Measurements from ENCODE around the gene ARFGEF2.
"Not testable (repeated sequence)": the region's sequence is repeated elsewhere in the genome, so short reads cannot be mapped to it uniquely, and the experiment has no call there.

Gene ARFGEF2

DNA sequence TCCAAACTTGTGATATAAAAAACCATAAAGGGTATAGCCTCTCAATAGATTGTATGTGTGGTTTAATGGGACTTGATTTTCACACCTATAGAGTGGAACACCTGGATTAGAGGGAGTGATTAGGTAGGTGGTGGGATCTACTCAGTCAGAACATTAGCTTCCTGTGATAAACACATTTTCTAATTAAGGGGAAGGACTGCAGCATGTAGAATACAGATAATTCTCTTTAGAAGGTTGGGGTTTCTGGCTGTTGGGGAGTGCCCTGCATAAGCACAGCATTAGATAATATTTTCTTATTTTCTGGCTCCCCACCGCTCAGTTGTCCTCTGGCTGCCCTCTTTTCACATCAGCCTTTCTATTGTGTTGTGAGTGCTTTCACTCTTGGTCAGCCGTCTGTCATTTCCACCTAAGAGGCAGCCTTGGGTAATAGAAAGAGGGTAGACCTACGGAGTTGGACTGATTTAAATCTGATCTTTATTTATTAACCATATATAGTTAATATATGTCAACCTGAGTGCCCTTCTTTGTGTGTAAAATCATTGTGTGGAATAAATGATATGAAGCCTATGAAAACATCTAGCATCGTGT lies 132.6 kb downstream of the ARFGEF2 start:
- H3K27ac ChIP-seq, result 0 out of 2 replicates have a peak overlapping the region, but pooled peaks have one; percentile 15
- no peak for TF ChIP-seq ZFX (IDR thresholded peaks at IDR 0.05; ENCODE audit: borderline replicate concordance)
- TF ChIP-seq CTCF (IDR thresholded peaks at IDR 0.05), result no peak

- no peak overlapping the region for H3K27ac ChIP-seq
- TF ChIP-seq CTCF (IDR thresholded peaks at IDR 0.05), result no peak
- no peak for TF ChIP-seq ZFX (IDR thresholded peaks at IDR 0.05; ENCODE audit: borderline replicate concordance)
These were observed 141.8 kb downstream of the ARFGEF2 start for GRCh38 chr20:49063279-49063678.

DNA sequence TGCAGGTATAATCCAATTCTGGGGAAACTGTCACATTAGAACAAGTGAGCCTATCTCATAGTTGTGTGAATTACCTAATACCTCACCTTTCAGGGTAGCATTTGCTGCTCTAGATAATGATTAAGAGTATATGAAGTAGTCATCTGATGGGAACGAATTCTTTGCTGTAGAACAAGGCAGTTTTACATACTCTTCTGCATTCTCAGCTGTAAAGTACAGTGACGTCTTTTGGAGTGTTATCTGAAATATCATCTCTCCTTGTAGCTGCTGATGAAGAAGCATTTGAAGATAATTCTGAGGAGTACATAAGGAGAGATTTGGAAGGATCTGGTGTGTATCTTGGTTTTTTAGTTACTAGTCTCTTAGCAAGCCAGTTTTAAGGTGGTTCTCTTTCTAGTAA lies 153.0 kb downstream of the ARFGEF2 start:
- TF ChIP-seq ZFX (IDR thresholded peaks at IDR 0.05; ENCODE audit: borderline replicate concordance), result no peak
- no peak for TF ChIP-seq CTCF (IDR thresholded peaks at IDR 0.05)
- no peak overlapping the region for H3K27ac ChIP-seq

- H3K27ac ChIP-seq, result no peak overlapping the region
- TF ChIP-seq CTCF (IDR thresholded peaks at IDR 0.05) (no peak), ZFX (IDR thresholded peaks at IDR 0.05; ENCODE audit: borderline replicate concordance) (no peak)
These were observed 156.8 kb downstream of the ARFGEF2 start for GRCh38 chr20:49078310-49078709.

DNA sequence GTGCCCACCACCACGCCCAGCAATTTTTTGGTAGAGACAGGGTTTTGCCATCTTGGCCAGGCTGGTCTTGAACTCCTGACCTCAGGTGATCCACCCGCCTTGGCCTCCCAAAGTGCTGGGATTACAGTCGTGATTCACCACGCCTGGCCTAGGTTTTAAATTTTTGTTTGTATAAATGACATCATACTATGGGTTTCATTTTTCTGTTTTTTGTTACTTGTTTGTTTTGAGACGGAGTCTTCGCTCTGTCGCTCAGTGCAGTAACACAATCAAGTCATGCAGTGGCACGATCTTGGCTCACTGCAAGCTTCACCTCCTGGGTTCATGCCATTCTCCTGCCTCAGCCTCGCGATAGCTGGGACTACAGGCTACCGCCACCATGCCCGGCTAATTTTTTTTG lies 160.8 kb downstream of the ARFGEF2 start:
- not testable (repeated sequence) for H3K27ac ChIP-seq
